IMR-90 (cell line): ENCODE measurements around the gene TRAPPC2L. TPM values are rescaled to one million over a fixed set of nuclear protein-coding genes. Genes with fewer than 3 reads are reported as not detected.

Experiments
- ATAC-seq: fragments of 200-7000 bp; cut with Tn5 transposase; 2 replicates; pipeline ENCODE4 v1.9.1; 2020; ENCODE audit warnings: low read depth, mild to moderate bottlenecking, moderate library complexity
- BruUV-seq: library from RNA; stranded (reverse); fragments of 400-500 nt; replicated peaks from 2 replicates; lab custom pipeline; 2021; lab: Mats Ljungman, UMichigan
- CTCF ChIA-PET: fragments of 300-600 bp; formaldehyde crosslinking; extraction: SDS; loops from one replicate; lab custom pipeline; 2021; ENCODE audit warnings: antibody characterized with exemption; lab: Yijun Ruan, JAX
- POLR2A ChIA-PET: fragments of 300-600 bp; sonication (Branson Sonifier 250); formaldehyde crosslinking; loops from one replicate; lab custom pipeline; 2022; ENCODE audit warnings: antibody characterized with exemption; ENCODE audit not compliant: unreplicated experiment; lab: Charles Lee
- DNase-seq: peaks from one replicate; pipeline ENCODE4 v3.0.0; 2013
- H2AFZ ChIP-seq: replicated peaks from 2 replicates; pipeline ENCODE3; 2013; ENCODE audit warnings: low read length, mild to moderate bottlenecking; ENCODE audit not compliant: poor library complexity
- H2AK5ac ChIP-seq: 2 replicates; pipeline ENCODE4 v1.6.1; 2013; ENCODE audit warnings: low read depth, low read length, inconsistent platforms
- H2AK9ac ChIP-seq: replicated peaks from 2 replicates; pipeline ENCODE3; 2013; ENCODE audit warnings: mild to moderate bottlenecking, low read depth, low read length, moderate library complexity; ENCODE audit not compliant: poor library complexity
- H2BK120ac ChIP-seq: 2 replicates; pipeline ENCODE4 v1.6.1; 2013; ENCODE audit warnings: low read depth, low read length, inconsistent platforms
- H2BK15ac ChIP-seq: 3 replicates; pipeline ENCODE4 v1.6.1; 2013; ENCODE audit warnings: low read depth, low read length, inconsistent platforms
- H2BK20ac ChIP-seq: 2 replicates; pipeline ENCODE4 v1.6.1; 2013; ENCODE audit warnings: low read depth, mild to moderate bottlenecking, inconsistent platforms, low read length, moderate library complexity
- H2BK5ac ChIP-seq: 2 replicates; pipeline ENCODE4 v1.6.1; 2013; ENCODE audit warnings: mild to moderate bottlenecking, low read depth, low read length, inconsistent platforms; ENCODE audit not compliant: poor library complexity, severe bottlenecking
- H3K14ac ChIP-seq: replicated peaks from 2 replicates; pipeline ENCODE4 v1.6.1; 2013; ENCODE audit warnings: low read depth, low read length, inconsistent platforms
- H3K18ac ChIP-seq: 2 replicates; pipeline ENCODE4 v1.6.1; 2013; ENCODE audit warnings: low read depth, low read length, control low read depth
- H3K23ac ChIP-seq: 2 replicates; pipeline ENCODE4 v1.6.1; 2013; ENCODE audit warnings: low read depth, low read length, inconsistent platforms
- H3K27ac ChIP-seq: 2 replicates; pipeline ENCODE4 v1.5.1; 2013; ENCODE audit warnings: mild to moderate bottlenecking, control low read depth, low read length; ENCODE audit not compliant: insufficient read depth
- H3K27me3 ChIP-seq: 2 replicates; pipeline ENCODE4 v1.6.1; 2013; ENCODE audit warnings: low read length; ENCODE audit not compliant: control insufficient read depth, insufficient read depth
- H3K36me3 ChIP-seq: 2 replicates; pipeline ENCODE4 v1.6.1; 2013; ENCODE audit warnings: low read length, mixed read lengths; ENCODE audit not compliant: control insufficient read depth, insufficient read depth
- H3K4ac ChIP-seq: 2 replicates; pipeline ENCODE4 v1.6.1; 2013; ENCODE audit warnings: low read depth, low read length, inconsistent platforms
- H3K4me1 ChIP-seq: 2 replicates; pipeline ENCODE4 v1.6.1; 2013; ENCODE audit warnings: low read length, mixed read lengths; ENCODE audit not compliant: control insufficient read depth, insufficient read depth
- H3K4me2 ChIP-seq: 2 replicates; pipeline ENCODE4 v1.6.1; 2013; ENCODE audit warnings: low read depth, mild to moderate bottlenecking, control low read depth, low read length, moderate library complexity
- H3K4me3 ChIP-seq: 2 replicates; pipeline ENCODE4 v1.5.1; 2013; ENCODE audit warnings: low read depth, mild to moderate bottlenecking, control low read depth, low read length, moderate library complexity; ENCODE audit not compliant: insufficient read depth
- H3K56ac ChIP-seq: 2 replicates; pipeline ENCODE4 v1.6.1; 2013; ENCODE audit warnings: low read length, inconsistent platforms; ENCODE audit not compliant: insufficient read depth; ENCODE audit errors: extremely low read depth
- H3K79me1 ChIP-seq, 2 experiments: 2 replicates each; pipeline ENCODE4 v1.6.1; 2013; ENCODE audit warnings: low read length in 2 of 2, inconsistent platforms in 1 of 2, low read depth in 1 of 2
- H3K9ac ChIP-seq: 2 replicates; pipeline ENCODE4 v1.6.1; 2013; ENCODE audit warnings: low read depth, low read length, control low read depth
- H3K9me1 ChIP-seq: 2 replicates; pipeline ENCODE4 v1.6.1; 2013; ENCODE audit warnings: low read length, inconsistent platforms; ENCODE audit not compliant: insufficient read depth
- H3K9me3 ChIP-seq: 2 replicates; pipeline ENCODE4 v1.6.1; 2013; ENCODE audit warnings: low read length; ENCODE audit not compliant: control insufficient read depth, insufficient read depth
- H4K20me1 ChIP-seq: 2 replicates; pipeline ENCODE4 v1.6.1; 2013; ENCODE audit warnings: low read length, inconsistent platforms; ENCODE audit not compliant: insufficient read depth
- H4K5ac ChIP-seq: 2 replicates; pipeline ENCODE4 v1.6.1; 2013; ENCODE audit warnings: mild to moderate bottlenecking, low read depth, low read length, control low read depth
- H4K8ac ChIP-seq, 2 experiments: 2 replicates each; pipeline ENCODE4 v1.6.1; 2013; ENCODE audit warnings: low read depth in 2 of 2, low read length in 2 of 2, control low read depth in 1 of 2, inconsistent platforms in 1 of 2
- H4K91ac ChIP-seq: 2 replicates; pipeline ENCODE4 v1.6.1; 2013; ENCODE audit warnings: low read depth, low read length, inconsistent platforms; ENCODE audit not compliant: insufficient read depth
- BHLHE40 ChIP-seq: fragments of 150-350 bp; IDR thresholded peaks from 2 replicates; pipeline ENCODE4 v1.6.1; 2016; ENCODE audit warnings: mild to moderate bottlenecking, low read depth, low read length
- CEBPB ChIP-seq: IDR thresholded peaks from 2 replicates; pipeline ENCODE4 v1.6.1; 2012; ENCODE audit warnings: low read depth, low read length, improper control_type of control experiment
- CHD1 ChIP-seq: IDR thresholded peaks from 2 replicates; pipeline ENCODE4 v1.6.1; 2012; ENCODE audit warnings: low read depth, low read length, improper control_type of control experiment
- CTCF ChIP-seq: conservative IDR thresholded peaks from 2 replicates; pipeline ENCODE4 v1.5.1; 2012; ENCODE audit warnings: mild to moderate bottlenecking, low read depth, low read length, improper control_type of control experiment
- ELK1 ChIP-seq: fragments of 150-350 bp; IDR thresholded peaks from 2 replicates; pipeline ENCODE4 v1.6.1; 2016; ENCODE audit warnings: low read depth, mild to moderate bottlenecking, low read length, moderate library complexity, borderline replicate concordance
- FOS ChIP-seq: fragments of 150-350 bp; IDR thresholded peaks from 2 replicates; pipeline ENCODE4 v1.6.1; 2016; ENCODE audit warnings: low read depth, low read length
- MAFK ChIP-seq: IDR thresholded peaks from 2 replicates; pipeline ENCODE4 v1.6.1; 2012; ENCODE audit warnings: low read depth, low read length, improper control_type of control experiment
- MAZ ChIP-seq: IDR thresholded peaks from 2 replicates; pipeline ENCODE4 v1.6.1; 2012; ENCODE audit warnings: low read depth, mild to moderate bottlenecking, low read length, improper control_type of control experiment, moderate library complexity, borderline replicate concordance
- MXI1 ChIP-seq: IDR thresholded peaks from 2 replicates; pipeline ENCODE4 v1.6.1; 2012; ENCODE audit warnings: low read depth, mild to moderate bottlenecking, low read length, moderate library complexity, borderline replicate concordance
- NFE2L2 ChIP-seq: fragments of 150-350 bp; IDR thresholded peaks from 2 replicates; pipeline ENCODE4 v1.6.1; 2016; ENCODE audit warnings: low read depth, mild to moderate bottlenecking, low read length
- POLR2A ChIP-seq: IDR thresholded peaks from 2 replicates; pipeline ENCODE4 v1.6.1; 2012; ENCODE audit warnings: mild to moderate bottlenecking, low read depth, low read length
- RAD21 ChIP-seq: IDR thresholded peaks from 2 replicates; pipeline ENCODE4 v1.6.1; 2012; ENCODE audit warnings: low read length, improper control_type of control experiment
- RCOR1 ChIP-seq: IDR thresholded peaks from 2 replicates; pipeline ENCODE4 v1.6.1; 2012; ENCODE audit warnings: mild to moderate bottlenecking, low read length, improper control_type of control experiment; ENCODE audit not compliant: insufficient replicate concordance
- SMC3 ChIP-seq: fragments of 150-350 bp; IDR thresholded peaks from 2 replicates; pipeline ENCODE4 v1.6.1; 2016; ENCODE audit warnings: low read depth, mild to moderate bottlenecking, antibody characterized with exemption, low read length, moderate library complexity
- WGBS, 2 experiments: methylation state at CpG; one replicate each; pipeline versions ENCODE4 v1.1.5 to v1.1.7; 2013; ENCODE audit warnings: missing lambda C conversion rate in 2 of 2; ENCODE audit not compliant: insufficient read length in 1 of 2; ENCODE audit errors: extremely low coverage in 2 of 2; 5-methylcytosine and 5-hydroxymethylcytosine counted together
- dilution Hi-C: fragments of 300-500 bp; cut with HindIII; formaldehyde crosslinking; loops from one replicate; pipeline ENCODE4 v1.14.3; 2018; ENCODE audit warnings: low sequenced_read_pairs; ENCODE audit not compliant: unreplicated experiment
- in situ Hi-C: fragments of 300-500 bp; cut with MboI; formaldehyde crosslinking; loops from 3 replicates; pipeline ENCODE4 v1.14.3; 2019; ENCODE audit warnings: low sequenced_read_pairs, inconsistent platforms, mixed read lengths
- intact Hi-C: fragments of 100-400 bp; cut with micrococcal nuclease; formaldehyde crosslinking; loops from 2 replicates; pipeline ENCODE4 v1.10.0; 2022
- polyA plus RNA-seq, 3 experiments: library from polyadenylated mRNA; depleted of rRNA; stranded (reverse); fragments of >200 nt; gene quantifications; 2 replicates each; pipeline ENCODE4 v1.2.3, GENCODE V29; 2012; ENCODE audit warnings: low replicate concordance in 1 of 3
- total RNA-seq: library from RNA; depleted of rRNA; stranded (reverse); fragments of >200 nt; gene quantifications from 2 replicates; pipeline ENCODE4 v1.2.3, GENCODE V29; 2012

The TRAPPC2L gene
- total and polyA plus RNA-seq, 2 of the 4 experiments (the other 2 are of a cell fraction) = 102 to 109 TPM

GRCh38 chr16:88857728-88858339, 907 bp downstream of the TRAPPC2L start:
- no peak overlapping the region for H2BK20ac ChIP-seq
- H3K4me2 ChIP-seq = peak overlapping the region; percentile 95
- 0 out of 2 replicates have a peak overlapping the region, but pooled peaks have one; percentile 45 for H3K56ac ChIP-seq
- peak overlapping the region; percentile 61 for H3K23ac ChIP-seq
- H4K8ac ChIP-seq = peak overlapping the region in 1 of 2 experiments; percentile 97; a peak in 1 of 4 replicates
- peaks cover 9% of the 10 kb centered on the region for H3K4me1 ChIP-seq
- dilution Hi-C loops (no loop called here), intact Hi-C loops (loop anchor here (1.0 to 5.0 kb wide), 4 partner anchors 42 to 359 kb away; partner anchors contain the start of gene ZNF778), in situ Hi-C loops (no loop called here)
- peaks cover 9 to 38% of the 10 kb centered on the region in 2 experiments for H3K79me1 ChIP-seq
- peaks cover 28% of the 10 kb centered on the region for H3K36me3 ChIP-seq
- POLR2A ChIA-PET = no interaction called here
- H3K4ac ChIP-seq = peak overlapping the region; percentile 86
- ATAC-seq = peak; percentile 65
- no peaks in the 10 kb centered on the region for H3K9me3 ChIP-seq
- 0 out of 2 replicates have a peak, but pooled peaks cover 4% of the 10 kb centered on the region for H3K9me1 ChIP-seq
- no TSS peak for BruUV-seq
- peak; percentile 72 for DNase-seq
- H2AFZ ChIP-seq = peak overlapping the region; percentile 96
- H2BK5ac ChIP-seq = no peak overlapping the region
- H4K20me1 ChIP-seq = peaks cover 18% of the 10 kb centered on the region
- H3K14ac ChIP-seq = no peak overlapping the region; the same call in 1 of the 2 replicates
- H4K91ac ChIP-seq = no peak overlapping the region
- H2AK9ac ChIP-seq = peak overlapping the region; percentile 98
- H2BK15ac ChIP-seq = no peak overlapping the region
- no peak overlapping the region; the same call in 1 of the 2 replicates for H2AK5ac ChIP-seq
- no peak overlapping the region for H2BK120ac ChIP-seq
- H3K18ac ChIP-seq = no peak overlapping the region
- CTCF ChIA-PET = interaction anchor here (1.1 to 2.0 kb wide), 8 partner anchors 13 to 120 kb away, joined by 3 to 7 read pairs (median 5); partner anchors contain the start of gene APRT
- WGBS, 2 experiments = 25% methylated on average over 5 of the region's 12 CpGs; no CpG with 5 or more reads in 1 of the 2 experiments
- no peaks in the 10 kb centered on the region for H3K27me3 ChIP-seq
- H4K5ac ChIP-seq = no peak overlapping the region
- peak overlapping the region; percentile 97 for H3K4me3 ChIP-seq
- H3K9ac ChIP-seq = peak overlapping the region; percentile 90
- H3K27ac ChIP-seq = peak overlapping the region; percentile 79
- TF ChIP-seq MAZ (no peak), CEBPB (no peak), CHD1 (no peak), MXI1 (0 out of 2 replicates have a peak, but pooled peaks have one; percentile 69), NFE2L2 (no peak), BHLHE40 (no peak), RAD21 (peak; percentile 68), MAFK (no peak), POLR2A (no peak), SMC3 (peak; percentile 79), RCOR1 (no peak), CTCF (peak; percentile 78), ELK1 (no peak), FOS (no peak)
